GM18951 (cell line): ENCODE data around the gene DNAH6.

Experiments
- POLR2A ChIP-seq: IDR thresholded peaks from 4 replicates; pipeline ENCODE4 v1.6.1; 2011; ENCODE audit warnings: mild to moderate bottlenecking; ENCODE audit not compliant: insufficient read length, insufficient read depth; ENCODE audit errors: extremely low read depth
- in situ Hi-C: fragments of 300-500 bp; cut with MboI; formaldehyde crosslinking; loops from one replicate; pipeline ENCODE4 v1.12.0; 2022; ENCODE audit warnings: low sequenced_read_pairs, mixed read lengths, inconsistent platforms; ENCODE audit not compliant: unreplicated experiment

Gene DNAH6

GRCh38 chr2:84649487-84650142 lies 133.3 kb downstream of the DNAH6 start:
- TF ChIP-seq POLR2A: no peak
- in situ Hi-C loops: no loop called here

DNA sequence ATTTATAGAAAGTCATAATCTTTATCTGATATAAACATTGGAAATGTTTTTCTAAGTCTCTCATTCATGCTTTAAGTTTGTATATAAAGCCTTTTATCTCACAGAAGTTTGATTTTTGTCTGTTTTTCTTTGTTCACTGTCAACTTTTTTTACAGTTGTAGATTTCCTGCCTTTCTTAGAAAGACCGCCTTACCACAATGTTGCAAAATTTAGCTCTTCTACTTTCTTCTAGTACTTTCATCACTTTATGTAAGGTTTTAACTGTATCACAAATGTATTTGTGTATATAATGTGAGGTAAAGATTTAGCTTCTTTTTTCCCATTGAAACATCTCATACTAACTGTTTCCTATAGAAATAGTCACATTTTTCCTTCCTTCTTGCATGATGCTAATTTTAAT lies 136.1 kb downstream of the DNAH6 start:
- in situ Hi-C loops: no loop called here
- TF ChIP-seq POLR2A: no peak

DNA sequence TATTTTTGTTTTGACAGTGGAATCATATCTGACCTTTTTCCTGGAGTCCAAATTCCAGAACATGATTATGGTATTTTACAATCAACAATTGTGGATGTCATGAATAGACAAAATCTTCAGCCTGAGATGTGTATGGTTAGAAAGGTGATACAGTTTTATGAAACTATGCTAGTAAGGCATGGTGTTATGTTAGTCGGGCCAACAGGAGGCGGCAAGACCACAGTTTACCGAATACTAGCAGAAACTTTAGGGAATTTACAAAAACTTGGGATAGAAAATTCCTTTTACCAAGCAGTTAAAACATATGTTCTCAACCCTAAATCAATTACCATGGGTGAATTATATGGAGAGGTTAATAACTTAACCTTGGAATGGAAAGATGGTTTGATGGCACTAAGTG lies 137.0 kb downstream of the DNAH6 start:
- TF ChIP-seq POLR2A: no peak
- in situ Hi-C loops: no loop called here

DNA sequence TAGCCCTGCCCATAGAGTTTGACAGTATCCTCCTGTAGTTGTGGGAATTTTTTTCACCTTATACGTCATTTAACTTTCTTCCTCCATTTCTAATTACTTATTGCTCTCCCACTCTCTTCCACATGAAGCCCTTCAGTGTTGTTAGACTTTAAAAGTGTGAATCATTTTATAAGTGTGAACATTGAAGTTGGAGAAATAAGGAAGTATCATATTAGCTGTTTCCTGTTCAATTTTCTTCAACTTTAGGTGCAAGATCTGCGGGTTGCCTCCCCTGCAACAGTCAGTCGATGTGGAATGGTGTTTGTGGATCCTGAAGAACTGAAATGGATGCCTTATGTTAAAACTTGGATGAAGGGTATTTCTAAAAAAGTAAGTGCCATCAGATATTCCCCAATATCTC lies 138.1 kb downstream of the DNAH6 start:
- in situ Hi-C loops: no loop called here
- TF ChIP-seq POLR2A: no peak

DNA sequence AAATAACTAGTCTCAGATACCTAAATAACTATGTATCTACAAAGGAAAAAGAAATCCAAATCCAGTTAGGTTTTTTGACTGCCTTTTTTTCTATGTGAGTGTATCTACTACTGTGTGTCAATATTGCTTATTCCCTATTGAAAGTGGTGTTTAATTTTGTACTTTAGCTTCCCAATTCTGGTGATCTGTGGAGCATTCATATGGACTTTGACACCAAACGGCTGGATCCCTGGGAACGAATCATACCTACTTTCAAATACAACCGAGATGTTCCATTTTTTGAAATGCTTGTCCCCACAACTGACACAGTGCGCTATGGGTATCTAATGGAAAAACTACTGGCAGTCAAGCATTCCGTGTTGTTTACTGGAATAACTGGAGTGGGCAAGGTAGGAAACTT lies 152.8 kb downstream of the DNAH6 start:
- in situ Hi-C loops: no loop called here
- TF ChIP-seq POLR2A: no peak

- TF ChIP-seq POLR2A: no peak
- in situ Hi-C loops: no loop called here
Observed at GRCh38 chr2:84674099-84674498, 157.8 kb downstream of the DNAH6 start.

DNA sequence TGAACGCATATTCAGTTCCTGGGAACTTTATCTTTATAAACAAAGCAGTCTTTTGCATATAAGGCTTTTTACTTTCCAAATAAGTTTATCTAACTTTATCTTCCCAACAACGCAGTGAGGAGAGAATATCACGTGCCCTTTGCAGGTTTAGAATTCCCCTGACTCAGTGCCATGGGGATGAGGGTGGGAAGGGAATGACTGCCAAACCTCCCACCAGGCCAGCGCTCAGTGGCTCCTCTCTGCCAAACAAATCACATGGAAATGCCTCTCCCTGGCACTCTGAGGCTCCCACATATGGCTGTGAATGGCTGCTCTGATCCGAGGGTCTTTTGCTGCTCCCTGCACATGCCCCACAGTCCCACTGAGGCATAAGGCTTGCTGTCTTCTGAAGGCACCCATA lies 158.3 kb downstream of the DNAH6 start:
- TF ChIP-seq POLR2A: no peak
- in situ Hi-C loops: no loop called here

GRCh38 chr2:84676295-84676694 lies 160.0 kb downstream of the DNAH6 start:
- in situ Hi-C loops: no loop called here
- TF ChIP-seq POLR2A: no peak

GRCh38 chr2:84678214-84678613 lies 161.9 kb downstream of the DNAH6 start:
- in situ Hi-C loops: no loop called here
- TF ChIP-seq POLR2A: no peak

DNA sequence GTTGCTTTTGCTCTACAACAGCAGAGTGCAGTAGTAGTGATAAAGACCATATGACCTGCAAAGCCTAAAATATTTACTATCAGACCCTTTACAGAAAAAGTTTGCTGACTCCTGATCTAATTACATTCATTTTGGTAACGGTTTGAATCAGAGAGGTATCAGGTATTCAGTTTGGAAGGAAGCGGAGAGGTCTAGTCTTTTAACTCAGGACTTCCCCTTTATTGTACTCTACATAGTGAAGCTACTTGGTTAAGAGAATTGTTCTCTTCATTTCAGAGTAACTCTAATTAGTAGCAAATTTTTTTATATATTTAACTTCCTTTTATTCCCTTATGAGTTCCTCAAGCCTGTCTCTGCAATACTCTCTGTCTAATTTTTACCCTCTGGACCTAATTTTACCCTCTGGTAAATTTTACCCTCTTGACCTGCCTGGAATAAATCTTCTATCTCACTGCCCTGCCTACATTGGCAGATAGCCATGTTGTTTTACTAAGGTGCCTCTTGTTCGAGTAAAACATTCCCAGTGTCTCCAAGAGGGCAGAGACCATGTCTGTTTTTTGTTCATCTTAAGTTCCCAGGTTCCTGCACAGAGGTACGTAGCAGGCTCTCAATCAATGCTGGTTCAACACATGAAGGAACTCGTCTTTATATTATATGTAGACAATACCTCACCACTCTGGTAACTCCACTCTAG lies 170.6 kb downstream of the DNAH6 start:
- in situ Hi-C loops: no loop called here
- TF ChIP-seq POLR2A: no peak

GRCh38 chr2:84687498-84688149 lies 171.3 kb downstream of the DNAH6 start:
- no peak for TF ChIP-seq POLR2A

GRCh38 chr2:84690225-84690624 lies 173.9 kb downstream of the DNAH6 start:
- in situ Hi-C loops: no loop called here
- no peak for TF ChIP-seq POLR2A

More at GRCh38 chr2:84687498-84688149, 171.3 kb downstream of the DNAH6 start:
- in situ Hi-C loops: no loop called here

GRCh38 chr2:84694088-84694622 lies 177.9 kb downstream of the DNAH6 start:
- TF ChIP-seq POLR2A: no peak
- in situ Hi-C loops: no loop called here
